HG03097 (cell line): ENCODE results near the gene ECE1.

Experiments used
- ATAC-seq: cut with Tn5 transposase; IDR thresholded peaks from one replicate; pipeline ENCODE4 v1.9.1; 2021; ENCODE audit not compliant: unreplicated experiment, low FRiP score

The ECE1 gene

GRCh38 chr1:21256776-21257175, 33.5 kb downstream of the ECE1 start:
- no peak for ATAC-seq

- no peak for ATAC-seq
Measured at GRCh38 chr1:21255943-21256320, 34.3 kb downstream of the ECE1 start.

- ATAC-seq, result no peak
Measured at GRCh38 chr1:21255284-21255942, 34.9 kb downstream of the ECE1 start.

- no peak for ATAC-seq
Measured at GRCh38 chr1:21254335-21254951, 35.8 kb downstream of the ECE1 start.

- no peak for ATAC-seq
Measured at GRCh38 chr1:21251773-21252471, 38.3 kb downstream of the ECE1 start.

- ATAC-seq, result no peak
Measured at GRCh38 chr1:21249940-21250493, 40.2 kb downstream of the ECE1 start.

- no peak for ATAC-seq
Measured at GRCh38 chr1:21247892-21248715, 42.2 kb downstream of the ECE1 start.

GRCh38 chr1:21246905-21247642, 43.2 kb downstream of the ECE1 start:
- ATAC-seq, result no peak

GRCh38 chr1:21245688-21246229, 44.5 kb downstream of the ECE1 start:
- no peak for ATAC-seq

- ATAC-seq, result no peak
Measured at GRCh38 chr1:21244986-21245687, 45.1 kb downstream of the ECE1 start.

- ATAC-seq, result no peak
Measured at GRCh38 chr1:21244154-21244553, 46.1 kb downstream of the ECE1 start.

- ATAC-seq, result no peak
Measured at GRCh38 chr1:21242846-21243245, 47.4 kb downstream of the ECE1 start.

GRCh38 chr1:21241771-21242581, 48.3 kb downstream of the ECE1 start:
- no peak for ATAC-seq

GRCh38 chr1:21240706-21241105, 49.6 kb downstream of the ECE1 start:
- ATAC-seq, result no peak

- no peak for ATAC-seq
Measured at GRCh38 chr1:21239221-21239620, 51.0 kb downstream of the ECE1 start.

GRCh38 chr1:21238141-21238800, 52.0 kb downstream of the ECE1 start:
- ATAC-seq, result no peak

- no peak for ATAC-seq
Measured at GRCh38 chr1:21237446-21238088, 52.7 kb downstream of the ECE1 start.
